GM12892 (cell line): ENCODE measurements around the gene FILIP1L.

ENCODE experiments used
- POLR2A ChIP-seq: IDR thresholded peaks from 2 replicates; pipeline ENCODE4 v1.6.1; 2011; ENCODE audit warnings: low read depth, low read length, control low read depth
- POLR2AphosphoS5 ChIP-seq: IDR thresholded peaks from 2 replicates; pipeline ENCODE4 v1.6.1; 2011; ENCODE audit warnings: low read depth, low read length, control low read depth
- TAF1 ChIP-seq: IDR thresholded peaks from 2 replicates; pipeline ENCODE4 v1.6.1; 2011; ENCODE audit warnings: low read depth, mild to moderate bottlenecking, control low read depth, low read length, borderline replicate concordance

DNA sequence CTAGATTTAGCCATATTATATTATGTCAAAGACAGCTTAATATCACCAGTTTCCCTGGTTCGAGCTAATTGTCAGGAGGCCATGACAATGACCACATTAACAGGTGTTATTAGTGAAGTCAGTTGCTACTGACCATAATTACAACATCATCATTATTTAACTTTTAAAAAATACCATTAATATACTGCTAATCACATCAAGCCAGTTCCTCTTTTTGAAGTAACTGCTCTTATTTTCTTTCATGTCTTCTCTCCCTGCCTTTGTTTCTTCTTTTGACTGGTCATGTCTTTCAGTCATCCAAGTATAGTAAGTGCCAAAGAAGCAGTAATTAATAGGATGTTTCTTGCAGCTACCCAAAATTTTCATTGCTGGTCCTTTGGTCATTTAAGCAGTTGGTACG is 235.0 kb downstream of the FILIP1L start:
- TF ChIP-seq POLR2A (no peak), TAF1 (no peak), POLR2AphosphoS5 (no peak)
